SK-N-SH (cell line): ENCODE measurements around the gene PTPN14.

Experiments
- CTCF ChIP-seq: fragments of 200-600 bp; sonication (generic); IDR thresholded peaks from 2 replicates; pipeline ENCODE4 v1.6.1; 2017; ENCODE audit warnings: antibody characterized with exemption, mild to moderate bottlenecking, moderate library complexity
- FOXM1 ChIP-seq: IDR thresholded peaks from 2 replicates; pipeline ENCODE4 v1.4.0; 2012; ENCODE audit warnings: low read depth, mild to moderate bottlenecking
- NFIC ChIP-seq: IDR thresholded peaks from 2 replicates; pipeline ENCODE4 v1.4.0; 2012; ENCODE audit warnings: borderline replicate concordance
- POLR2AphosphoS5 ChIP-seq: IDR thresholded peaks from 2 replicates; pipeline ENCODE4 v1.6.1; 2012; ENCODE audit warnings: low read depth, low read length
- RXRA ChIP-seq: IDR thresholded peaks from 2 replicates; pipeline ENCODE4 v1.4.0; 2012; ENCODE audit warnings: low read depth, mild to moderate bottlenecking, borderline replicate concordance
- SMC3 ChIP-seq: IDR thresholded peaks from 2 replicates; pipeline ENCODE4 v1.6.1; 2012; ENCODE audit warnings: low read depth, low read length, improper control_type of control experiment
- TAF1 ChIP-seq: IDR thresholded peaks from 2 replicates; pipeline ENCODE4 v1.6.1; 2012; ENCODE audit warnings: low read depth, mild to moderate bottlenecking, low read length, moderate library complexity, borderline replicate concordance
- TCF12 ChIP-seq: IDR thresholded peaks from 2 replicates; pipeline ENCODE4 v1.4.0; 2012
- TF ChIP-seq, protein P1 (sequence below): IDR thresholded peaks from 2 replicates; pipeline ENCODE4 v1.6.1; 2012; ENCODE audit warnings: mild to moderate bottlenecking, low read depth, low read length, moderate library complexity

DNA sequence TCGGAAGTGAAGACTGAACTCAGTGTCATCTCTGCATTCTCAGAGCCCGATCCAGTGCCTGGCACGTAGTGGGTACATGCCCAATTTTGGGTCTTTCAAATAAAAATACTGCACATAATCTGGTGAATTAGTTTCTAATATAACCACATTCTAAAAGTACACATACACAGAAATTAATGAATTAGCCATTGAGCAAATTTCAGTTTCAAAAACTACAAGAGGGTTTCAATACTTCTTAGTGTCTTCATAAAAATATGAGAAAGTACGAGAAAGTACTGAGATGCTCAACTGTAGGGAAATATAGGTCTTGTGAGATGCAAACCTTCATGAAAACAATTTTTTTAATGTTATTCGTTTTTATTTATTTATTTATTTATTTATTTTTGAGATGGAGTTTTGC is 183.6 kb downstream of the PTPN14 start:
- TF ChIP-seq RXRA: no peak
- no peak for TF ChIP-seq TAF1
- TF ChIP-seq TCF12: no peak
- TF ChIP-seq, protein P1, sequence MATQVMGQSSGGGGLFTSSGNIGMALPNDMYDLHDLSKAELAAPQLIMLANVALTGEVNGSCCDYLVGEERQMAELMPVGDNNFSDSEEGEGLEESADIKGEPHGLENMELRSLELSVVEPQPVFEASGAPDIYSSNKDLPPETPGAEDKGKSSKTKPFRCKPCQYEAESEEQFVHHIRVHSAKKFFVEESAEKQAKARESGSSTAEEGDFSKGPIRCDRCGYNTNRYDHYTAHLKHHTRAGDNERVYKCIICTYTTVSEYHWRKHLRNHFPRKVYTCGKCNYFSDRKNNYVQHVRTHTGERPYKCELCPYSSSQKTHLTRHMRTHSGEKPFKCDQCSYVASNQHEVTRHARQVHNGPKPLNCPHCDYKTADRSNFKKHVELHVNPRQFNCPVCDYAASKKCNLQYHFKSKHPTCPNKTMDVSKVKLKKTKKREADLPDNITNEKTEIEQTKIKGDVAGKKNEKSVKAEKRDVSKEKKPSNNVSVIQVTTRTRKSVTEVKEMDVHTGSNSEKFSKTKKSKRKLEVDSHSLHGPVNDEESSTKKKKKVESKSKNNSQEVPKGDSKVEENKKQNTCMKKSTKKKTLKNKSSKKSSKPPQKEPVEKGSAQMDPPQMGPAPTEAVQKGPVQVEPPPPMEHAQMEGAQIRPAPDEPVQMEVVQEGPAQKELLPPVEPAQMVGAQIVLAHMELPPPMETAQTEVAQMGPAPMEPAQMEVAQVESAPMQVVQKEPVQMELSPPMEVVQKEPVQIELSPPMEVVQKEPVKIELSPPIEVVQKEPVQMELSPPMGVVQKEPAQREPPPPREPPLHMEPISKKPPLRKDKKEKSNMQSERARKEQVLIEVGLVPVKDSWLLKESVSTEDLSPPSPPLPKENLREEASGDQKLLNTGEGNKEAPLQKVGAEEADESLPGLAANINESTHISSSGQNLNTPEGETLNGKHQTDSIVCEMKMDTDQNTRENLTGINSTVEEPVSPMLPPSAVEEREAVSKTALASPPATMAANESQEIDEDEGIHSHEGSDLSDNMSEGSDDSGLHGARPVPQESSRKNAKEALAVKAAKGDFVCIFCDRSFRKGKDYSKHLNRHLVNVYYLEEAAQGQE: no peak
- TF ChIP-seq CTCF: no peak
- no peak for TF ChIP-seq SMC3
- no peak for TF ChIP-seq POLR2AphosphoS5
- no peak for TF ChIP-seq FOXM1
- no peak for TF ChIP-seq NFIC
